ENCODE results near the gene SH3RF3.

Gene SH3RF3

GRCh38 chr2:109083771-109084170 lies 45.2 kb upstream of the SH3RF3 start:
- Histone ChIP-seq H3K4me1 (no peaks in the 10 kb centered on the region), H3K4me3 (ENCODE audit: low read depth, low read length) (no peak overlapping the region), H3K4me2 (ENCODE audit: low read length) (no peak overlapping the region), H3K79me2 (no peaks in the 10 kb centered on the region), H3K9me3 (ENCODE audit: control insufficient read depth, low read length) (no peaks in the 10 kb centered on the region), H3K27me3 (ENCODE audit: control insufficient read depth, insufficient read depth, low read length) (no peaks in the 10 kb centered on the region), H3K27ac (no peak overlapping the region), H3K36me3 (ENCODE audit: control insufficient read depth, insufficient read depth, low read length) (no peaks in the 10 kb centered on the region), H3K9ac (no peak overlapping the region), H2AFZ (no peak overlapping the region)
- TF ChIP-seq CTCF (IDR thresholded peaks at IDR 0.05) = no peak

GRCh38 chr2:109084341-109084740 lies 44.7 kb upstream of the SH3RF3 start:
- H3K4me2 ChIP-seq (ENCODE audit: low read length) = no peak overlapping the region
- no peak overlapping the region for H3K4me3 ChIP-seq (ENCODE audit: low read depth, low read length)
- H2AFZ ChIP-seq = no peak overlapping the region
- H3K9me3 ChIP-seq (ENCODE audit: control insufficient read depth, low read length) = no peaks in the 10 kb centered on the region
- H3K9ac ChIP-seq = no peak overlapping the region
- no peak for TF ChIP-seq CTCF (IDR thresholded peaks at IDR 0.05)
- no peaks in the 10 kb centered on the region for H3K79me2 ChIP-seq
- H3K36me3 ChIP-seq (ENCODE audit: control insufficient read depth, insufficient read depth, low read length) = no peaks in the 10 kb centered on the region
- H3K27me3 ChIP-seq (ENCODE audit: control insufficient read depth, insufficient read depth, low read length) = no peaks in the 10 kb centered on the region
- no peak overlapping the region for H3K27ac ChIP-seq
- no peaks in the 10 kb centered on the region for H3K4me1 ChIP-seq

DNA sequence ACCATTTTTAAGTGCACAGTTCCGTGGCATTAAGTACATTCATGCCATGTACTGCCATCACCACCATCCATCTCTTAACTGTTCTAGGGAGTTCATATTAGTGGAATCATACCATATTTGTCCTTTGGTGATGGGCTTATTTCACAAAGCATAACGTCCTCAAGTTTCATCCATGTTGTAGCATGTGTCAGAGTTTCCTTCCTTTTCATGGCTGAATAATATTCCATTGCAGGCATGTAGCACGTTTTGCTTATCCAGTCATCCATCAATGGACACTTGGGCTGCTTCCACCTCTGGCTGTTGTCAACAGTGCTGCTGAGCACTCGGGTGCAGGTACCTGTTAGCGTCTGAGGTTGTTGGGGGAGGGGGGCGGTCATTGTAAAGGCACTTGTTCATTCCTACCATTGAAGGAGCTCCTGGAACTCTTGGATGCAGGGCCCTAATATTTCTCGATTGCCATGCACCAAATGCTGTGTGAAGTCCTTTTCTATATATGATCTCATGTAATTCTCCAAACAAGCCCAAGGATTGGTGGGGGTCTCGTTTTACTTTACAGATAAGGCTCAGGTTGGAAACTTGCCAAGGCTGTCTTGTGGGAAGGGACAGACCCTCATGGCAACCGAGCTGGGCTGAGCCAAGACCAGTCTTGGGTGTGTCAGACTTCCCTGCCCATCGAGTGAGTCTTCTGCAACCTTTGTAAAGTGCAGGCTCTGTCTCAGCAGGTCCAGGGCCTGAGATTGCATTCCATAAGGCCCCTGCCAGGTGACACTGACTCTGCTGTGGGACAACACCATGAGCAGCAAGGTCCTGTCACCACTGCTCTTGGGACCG lies 42.9 kb upstream of the SH3RF3 start:
- no peak overlapping the region for H3K9ac ChIP-seq
- H3K4me2 ChIP-seq (ENCODE audit: low read length) = no peak overlapping the region
- no peak overlapping the region for H2AFZ ChIP-seq
- H3K27me3 ChIP-seq (ENCODE audit: control insufficient read depth, insufficient read depth, low read length) = no peaks in the 10 kb centered on the region
- no peaks in the 10 kb centered on the region for H3K36me3 ChIP-seq (ENCODE audit: control insufficient read depth, insufficient read depth, low read length)
- H3K79me2 ChIP-seq = no peaks in the 10 kb centered on the region
- no peak for TF ChIP-seq CTCF (IDR thresholded peaks at IDR 0.05)
- no peak overlapping the region for H3K4me3 ChIP-seq (ENCODE audit: low read depth, low read length)
- H3K27ac ChIP-seq = no peak overlapping the region
- no peaks in the 10 kb centered on the region for H3K9me3 ChIP-seq (ENCODE audit: control insufficient read depth, low read length)
- H3K4me1 ChIP-seq = no peaks in the 10 kb centered on the region

DNA sequence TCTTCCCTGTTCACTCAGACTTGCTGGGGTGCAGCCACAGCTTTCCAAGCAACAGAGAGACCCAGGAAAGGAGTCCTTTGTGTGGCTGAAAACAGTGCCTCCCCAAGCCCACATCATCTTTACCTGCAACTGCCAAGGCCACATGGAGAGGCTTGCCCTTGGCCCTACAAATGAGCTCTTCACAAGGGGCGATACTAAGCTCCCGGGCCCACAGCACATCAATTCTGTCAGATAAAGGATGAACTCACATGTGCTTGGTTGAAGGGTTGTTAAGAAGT lies 42.3 kb upstream of the SH3RF3 start:
- H3K4me1 ChIP-seq = no peaks in the 10 kb centered on the region
- no peak overlapping the region for H3K9ac ChIP-seq
- TF ChIP-seq CTCF (IDR thresholded peaks at IDR 0.05) = no peak
- H3K9me3 ChIP-seq (ENCODE audit: control insufficient read depth, low read length) = no peaks in the 10 kb centered on the region
- no peak overlapping the region for H3K4me2 ChIP-seq (ENCODE audit: low read length)
- no peak overlapping the region for H2AFZ ChIP-seq
- H3K36me3 ChIP-seq (ENCODE audit: control insufficient read depth, insufficient read depth, low read length) = no peaks in the 10 kb centered on the region
- no peaks in the 10 kb centered on the region for H3K79me2 ChIP-seq
- no peak overlapping the region for H3K4me3 ChIP-seq (ENCODE audit: low read depth, low read length)
- no peaks in the 10 kb centered on the region for H3K27me3 ChIP-seq (ENCODE audit: control insufficient read depth, insufficient read depth, low read length)
- H3K27ac ChIP-seq = no peak overlapping the region

DNA sequence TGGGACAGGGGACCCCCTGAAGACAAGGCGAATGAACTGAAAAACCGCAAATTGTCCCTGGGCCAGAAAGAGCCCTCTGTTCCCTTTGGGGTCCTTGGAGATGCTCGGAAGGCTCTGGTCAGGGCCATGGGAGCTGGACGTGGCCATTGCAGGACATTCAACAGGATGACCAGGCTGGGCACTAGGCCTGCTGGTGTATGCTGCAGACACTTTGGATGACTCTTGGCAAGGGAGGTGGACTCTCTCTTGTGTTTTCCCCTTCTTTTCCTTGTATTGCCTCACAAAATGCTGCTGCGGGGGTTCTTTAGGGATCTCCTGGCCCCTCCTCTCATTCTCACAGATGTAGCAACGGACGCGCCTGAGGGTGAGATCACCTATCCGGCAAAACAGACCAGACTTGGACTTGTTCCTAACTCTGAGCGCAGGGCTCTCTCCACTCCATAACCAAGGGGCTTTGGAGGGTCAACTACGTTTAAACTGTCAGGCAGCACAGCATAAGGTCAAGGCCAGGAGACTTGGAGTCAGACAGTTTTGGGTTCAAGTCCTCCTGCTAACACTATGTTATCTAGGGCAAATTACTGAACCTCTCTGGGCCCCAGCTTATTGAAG lies 41.8 kb upstream of the SH3RF3 start:
- Histone ChIP-seq H3K4me2 (ENCODE audit: low read length) (no peak overlapping the region), H3K27me3 (ENCODE audit: control insufficient read depth, insufficient read depth, low read length) (no peaks in the 10 kb centered on the region), H3K4me3 (ENCODE audit: low read depth, low read length) (no peak overlapping the region), H3K27ac (no peak overlapping the region), H3K9ac (no peak overlapping the region), H3K36me3 (ENCODE audit: control insufficient read depth, insufficient read depth, low read length) (no peaks in the 10 kb centered on the region), H3K9me3 (ENCODE audit: control insufficient read depth, low read length) (no peaks in the 10 kb centered on the region), H3K4me1 (no peaks in the 10 kb centered on the region), H2AFZ (no peak overlapping the region), H3K79me2 (no peaks in the 10 kb centered on the region)
- no peak for TF ChIP-seq CTCF (IDR thresholded peaks at IDR 0.05)
